ENCODE data around the gene MIER2.
A peak's percentile ranks its signal among the peaks of the same experiment; 100 is the strongest.
"Not testable (repeated sequence)": the region's sequence is repeated elsewhere in the genome, so short reads cannot be mapped to it uniquely, and the experiment has no call there.

MIER2 gene, protein sequence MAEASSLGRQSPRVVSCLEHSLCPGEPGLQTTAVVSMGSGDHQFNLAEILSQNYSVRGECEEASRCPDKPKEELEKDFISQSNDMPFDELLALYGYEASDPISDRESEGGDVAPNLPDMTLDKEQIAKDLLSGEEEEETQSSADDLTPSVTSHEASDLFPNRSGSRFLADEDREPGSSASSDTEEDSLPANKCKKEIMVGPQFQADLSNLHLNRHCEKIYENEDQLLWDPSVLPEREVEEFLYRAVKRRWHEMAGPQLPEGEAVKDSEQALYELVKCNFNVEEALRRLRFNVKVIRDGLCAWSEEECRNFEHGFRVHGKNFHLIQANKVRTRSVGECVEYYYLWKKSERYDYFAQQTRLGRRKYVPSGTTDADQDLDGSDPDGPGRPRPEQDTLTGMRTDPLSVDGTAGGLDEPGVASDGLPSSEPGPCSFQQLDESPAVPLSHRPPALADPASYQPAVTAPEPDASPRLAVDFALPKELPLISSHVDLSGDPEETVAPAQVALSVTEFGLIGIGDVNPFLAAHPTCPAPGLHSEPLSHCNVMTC

DNA sequence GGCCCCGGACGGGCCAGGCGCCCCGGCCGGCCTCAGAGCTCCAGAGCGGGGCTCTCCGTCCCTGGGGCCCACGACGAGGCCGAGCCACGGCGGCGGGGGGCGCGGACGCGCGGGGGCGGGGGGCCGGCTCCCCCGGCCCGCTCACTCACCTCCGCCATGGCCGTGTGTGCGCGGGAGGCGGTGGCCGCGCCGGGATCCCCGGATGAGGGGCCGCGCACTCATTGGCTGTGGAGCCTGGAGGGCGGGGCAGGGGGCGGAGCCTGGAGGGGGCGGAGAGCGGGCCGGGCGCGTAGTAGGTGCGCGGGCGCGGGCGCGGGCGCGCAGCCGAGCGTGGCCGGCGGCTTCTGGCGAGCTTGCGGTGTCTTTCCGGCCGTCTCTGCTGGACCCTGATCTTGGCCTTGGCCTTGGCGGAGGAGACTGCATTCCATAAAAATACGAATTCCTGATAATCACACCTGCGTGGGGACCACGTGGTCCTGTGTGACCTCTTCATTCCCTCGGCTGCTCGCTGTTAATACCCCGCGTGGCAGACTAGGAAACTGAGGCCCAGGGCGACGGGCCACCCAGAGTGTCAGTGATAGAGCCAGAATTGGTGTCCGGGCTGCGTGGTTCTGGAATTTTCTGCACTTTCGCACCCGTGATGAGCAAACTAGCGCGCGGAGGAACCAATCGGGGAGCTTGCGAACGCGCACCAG is at the start of gene MIER2:
MIER2 (minus strand) TSS at position 172 of the 695 bp plus-strand sequence; CDS start at position 158, 14 bp downstream.
- peak; percentile 24 for DNase-seq

- DNase-seq = not testable (repeated sequence)
Measured at GRCh38 chr19:393560-393959, 49.0 kb upstream of the MIER2 start.

DNA sequence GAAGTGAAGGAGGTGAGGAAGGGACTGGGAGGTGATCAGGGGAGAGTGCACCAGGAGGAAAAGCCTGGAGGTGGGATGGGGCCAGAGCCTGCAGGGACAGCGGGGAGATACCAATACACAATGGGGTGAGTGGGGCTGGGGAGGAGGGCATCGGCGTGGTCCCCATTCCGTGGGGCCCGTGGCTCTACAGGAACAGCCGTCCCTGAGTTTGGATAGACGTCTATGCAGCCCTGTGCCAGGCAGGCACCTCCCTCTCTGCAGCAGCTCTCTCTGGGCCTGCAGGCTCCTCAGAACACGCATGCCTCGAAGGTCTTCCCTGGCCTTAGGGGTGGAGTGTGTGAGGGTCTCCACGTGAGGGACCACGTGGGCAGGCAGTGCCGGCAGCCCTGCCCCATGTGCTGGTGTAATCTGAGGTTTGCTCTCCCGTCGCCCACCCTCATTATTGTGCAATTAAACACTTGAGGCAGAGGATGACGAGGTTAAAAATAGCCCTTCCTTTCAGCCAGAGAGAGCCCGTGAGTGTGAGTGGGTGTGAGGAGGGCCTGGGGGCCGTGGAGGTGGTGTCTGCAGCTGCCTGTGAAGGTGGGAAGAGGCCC is 47.9 kb upstream of the MIER2 start:
- DNase-seq = no peak

GRCh38 chr19:391726-392374 is 47.3 kb upstream of the MIER2 start:
- DNase-seq = no peak

DNA sequence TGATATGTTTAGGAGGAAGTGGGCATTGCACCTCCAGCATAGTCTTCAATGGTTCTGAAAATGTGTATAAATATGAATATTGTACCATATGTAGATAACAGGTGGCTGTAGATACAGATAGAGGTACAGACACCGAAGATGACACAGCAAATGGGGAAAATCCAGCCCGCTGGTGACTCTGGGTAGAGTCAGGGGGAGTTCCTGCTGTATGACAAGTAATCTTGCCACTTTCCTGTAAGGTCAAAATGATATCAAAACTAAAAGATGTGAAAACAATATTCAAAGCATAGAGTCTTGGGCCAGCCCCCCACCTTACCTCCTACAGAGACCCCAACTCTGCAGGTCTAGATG is 46.6 kb upstream of the MIER2 start:
- DNase-seq = no peak

- no peak for DNase-seq
Measured at GRCh38 chr19:390386-391206, 46.0 kb upstream of the MIER2 start.

DNA sequence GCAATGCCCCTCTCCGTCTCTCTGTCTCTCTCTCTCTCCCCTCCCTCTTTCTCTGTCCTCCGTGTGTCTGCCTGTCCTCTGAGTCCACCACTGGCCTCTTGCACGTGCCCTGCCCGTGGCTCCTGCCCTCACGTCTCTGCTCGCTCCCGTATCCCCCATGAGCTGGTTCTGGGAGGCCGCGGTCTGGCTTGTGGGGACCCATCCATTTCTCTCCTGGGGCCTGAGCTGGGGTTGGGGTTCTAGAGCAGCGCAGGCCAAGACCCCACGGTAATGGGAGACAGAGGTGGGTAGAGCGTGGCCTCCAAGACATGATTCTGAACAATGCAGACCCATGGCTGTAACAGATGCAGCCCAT is 45.3 kb upstream of the MIER2 start:
- DNase-seq = no peak

DNA sequence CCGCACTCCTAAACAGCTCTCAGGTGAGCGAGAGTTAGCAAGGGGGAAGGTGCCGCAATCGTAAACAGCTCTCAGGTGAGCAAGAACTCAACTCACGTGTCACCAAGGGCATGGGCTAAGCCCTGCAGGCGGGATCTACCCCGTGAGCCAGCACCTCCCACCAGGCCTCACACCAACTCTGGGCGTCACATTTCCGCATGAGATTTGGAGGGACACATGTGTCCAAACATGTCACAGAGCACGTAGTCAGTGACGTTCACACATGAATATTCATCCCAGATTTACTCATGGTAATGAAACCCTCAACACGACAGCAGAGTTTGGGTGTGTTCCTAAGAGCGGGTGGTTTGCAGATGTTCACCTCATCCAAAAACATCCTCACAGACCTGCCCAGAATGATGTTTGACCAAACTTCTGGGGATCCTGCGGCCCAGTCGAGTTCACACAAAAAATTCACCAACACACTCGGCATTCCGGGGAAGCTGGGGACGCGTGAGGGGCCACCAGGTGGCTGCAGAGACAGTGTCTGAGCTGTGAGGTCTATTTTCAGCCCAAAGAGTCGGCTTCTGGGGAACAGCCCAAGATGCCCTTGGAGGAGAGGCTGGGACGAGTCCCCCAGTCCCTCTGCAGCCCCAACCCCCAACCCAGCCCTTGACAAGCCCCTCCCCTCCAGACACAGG is 44.8 kb upstream of the MIER2 start:
- no peak for DNase-seq

GRCh38 chr19:388691-389090 is 44.1 kb upstream of the MIER2 start:
- DNase-seq = no peak

GRCh38 chr19:387777-388176 is 43.2 kb upstream of the MIER2 start:
- no peak for DNase-seq

GRCh38 chr19:386632-387301 is 42.2 kb upstream of the MIER2 start:
- DNase-seq = not testable (repeated sequence)

- DNase-seq = not testable (repeated sequence)
Measured at GRCh38 chr19:386189-386588, 41.6 kb upstream of the MIER2 start.

DNA sequence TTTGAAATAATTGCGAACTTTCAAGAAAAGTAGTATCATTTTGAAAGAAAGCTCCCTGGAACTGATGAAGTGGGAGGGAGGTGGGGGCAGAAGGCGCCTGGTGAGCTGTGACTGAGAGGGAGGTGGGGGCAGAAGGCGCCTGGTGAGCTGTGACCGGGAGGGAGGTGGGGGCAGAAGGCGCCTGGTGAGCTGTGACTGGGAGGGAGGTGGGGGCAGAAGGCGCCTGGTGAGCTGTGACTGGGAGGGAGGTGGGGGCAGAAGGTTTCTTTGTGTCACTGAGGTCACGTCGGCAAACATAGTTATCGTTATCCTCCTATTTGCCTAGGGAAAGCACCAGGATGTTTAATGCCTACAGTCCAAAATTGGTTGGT is 40.2 kb upstream of the MIER2 start:
- no peak for DNase-seq

DNA sequence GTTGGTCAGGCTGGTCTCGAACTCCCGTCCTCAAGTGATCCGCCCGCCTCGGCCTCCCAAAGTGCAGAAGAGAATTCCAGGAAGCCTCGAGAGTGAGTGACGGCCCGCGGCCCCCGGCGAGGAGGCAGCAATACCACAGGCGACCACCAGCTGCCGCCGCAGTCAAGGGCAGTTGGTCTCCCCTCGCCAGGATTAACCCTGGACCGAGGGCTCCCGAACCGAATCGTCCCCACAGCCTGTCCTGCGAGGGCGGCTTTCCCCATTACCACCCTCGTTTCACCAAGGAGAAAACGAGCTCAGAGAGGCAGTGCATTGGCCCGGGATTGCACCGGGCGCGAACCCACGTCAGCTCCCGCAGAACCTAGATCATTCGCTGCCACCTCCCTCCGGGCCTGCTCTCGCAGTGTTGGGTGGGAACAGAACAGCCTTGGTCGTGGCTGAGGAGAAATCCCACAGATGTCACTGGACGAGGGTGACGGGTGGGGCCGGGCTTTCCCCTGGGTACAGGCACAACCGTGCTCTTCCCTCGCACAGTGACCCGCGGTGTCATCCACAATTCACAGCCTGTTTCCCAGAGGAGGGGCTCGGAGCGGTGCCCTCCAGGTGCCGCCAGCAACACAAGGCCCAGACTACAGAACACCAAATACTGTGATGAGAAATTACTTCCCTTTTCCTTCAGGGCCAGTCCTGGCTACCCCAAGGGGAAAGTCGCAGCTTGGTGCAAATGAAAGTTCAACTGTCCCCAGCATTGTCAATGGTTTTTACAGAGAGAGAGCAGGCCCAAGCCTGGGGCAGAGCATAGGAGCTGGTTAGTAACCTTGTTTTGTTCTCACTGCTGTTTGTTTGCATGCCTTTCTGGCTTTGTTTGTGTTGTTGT is 39.6 kb upstream of the MIER2 start:
- no peak for DNase-seq

GRCh38 chr19:383040-383439 is 38.4 kb upstream of the MIER2 start:
- DNase-seq = no peak

GRCh38 chr19:382578-382977 is 38.0 kb upstream of the MIER2 start:
- not testable (repeated sequence) for DNase-seq

- DNase-seq = not testable (repeated sequence)
Measured at GRCh38 chr19:381901-382300, 37.3 kb upstream of the MIER2 start.

GRCh38 chr19:380618-381219 is 36.1 kb upstream of the MIER2 start:
- DNase-seq = not testable (repeated sequence)

DNA sequence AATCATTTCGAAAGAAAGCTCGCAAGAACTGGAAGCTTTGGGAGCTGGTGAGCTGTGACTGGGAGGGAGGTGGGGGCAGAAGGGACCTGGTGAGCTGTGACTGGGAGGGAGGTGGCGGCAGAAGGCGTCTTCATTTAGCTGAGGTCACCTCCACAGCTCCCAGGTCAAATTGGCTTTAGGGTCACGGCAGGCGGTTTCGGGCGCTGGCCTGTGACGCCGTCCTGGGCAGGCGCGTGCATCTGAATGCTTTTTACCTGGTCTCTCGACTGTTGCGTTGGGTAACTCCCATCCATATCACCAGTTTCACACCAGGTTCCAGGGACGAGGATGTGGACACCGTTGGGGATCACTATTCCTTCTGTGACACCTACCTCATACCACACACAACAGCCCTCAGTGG is 35.2 kb upstream of the MIER2 start:
- no peak for DNase-seq

- no peak for DNase-seq
Measured at GRCh38 chr19:378706-379105, 34.1 kb upstream of the MIER2 start.

Data from NCI-H510A (cell line).